HG02678 (cell line): ENCODE results near the gene SBF2.
"Not testable (repeated sequence)": the region's sequence is repeated elsewhere in the genome, so short reads cannot be mapped to it uniquely, and the experiment has no call there.

Experiments
- ATAC-seq: cut with Tn5 transposase; IDR thresholded peaks from one replicate; pipeline ENCODE4 v1.9.1; 2021; ENCODE audit warnings: mild to moderate bottlenecking, moderate library complexity; ENCODE audit not compliant: unreplicated experiment

SBF2 gene

DNA sequence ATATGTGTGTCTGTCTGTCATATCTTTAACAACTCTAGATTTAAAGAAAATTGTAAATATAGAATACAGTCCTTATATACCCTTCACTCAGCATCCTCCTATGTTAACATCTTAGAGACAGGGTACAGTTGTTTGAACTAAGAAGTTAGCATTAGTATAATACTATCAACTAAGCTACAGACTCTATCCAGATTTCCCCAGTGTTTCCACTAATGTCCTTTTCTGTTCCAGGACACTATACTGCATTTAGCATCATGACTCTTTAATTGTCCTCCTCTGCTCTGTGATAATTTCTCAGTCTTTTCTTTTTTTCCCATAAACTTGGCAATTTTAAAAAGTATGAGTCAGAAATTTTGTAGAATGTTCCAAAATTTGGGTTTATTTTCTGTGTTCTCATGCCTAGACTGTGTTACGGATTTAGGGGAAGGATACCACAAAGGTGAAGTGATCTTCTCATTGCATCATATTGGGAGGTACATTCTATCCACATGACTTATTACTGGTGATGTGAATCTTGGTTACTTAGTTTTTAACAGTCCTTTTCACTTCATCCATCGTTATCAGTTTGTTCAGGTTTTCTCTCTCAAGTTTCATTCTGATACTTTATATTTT lies 168.4 kb downstream of the SBF2 start:
- ATAC-seq, result no peak

GRCh38 chr11:10122326-10123197 lies 171.5 kb downstream of the SBF2 start:
- ATAC-seq, result no peak

DNA sequence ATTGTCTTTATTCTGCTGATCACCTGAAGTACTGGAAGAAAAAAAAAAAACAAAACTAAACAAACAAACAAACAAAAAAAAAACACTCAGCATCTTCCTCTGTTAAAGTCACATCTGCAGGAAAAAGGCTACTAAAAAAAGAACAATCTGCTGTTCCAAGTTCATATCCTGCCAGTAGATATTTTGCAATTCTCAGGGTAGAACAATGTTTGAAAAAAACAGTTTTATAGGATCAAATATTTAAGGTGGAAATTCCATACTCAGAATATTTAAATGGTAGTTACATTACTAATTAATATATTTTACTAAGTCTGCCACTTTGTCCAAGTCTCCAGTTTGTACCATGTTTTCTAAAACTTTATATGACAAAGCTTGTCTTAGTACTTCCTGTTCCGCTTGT lies 175.2 kb downstream of the SBF2 start:
- no peak for ATAC-seq

GRCh38 chr11:10117709-10118351 lies 176.2 kb downstream of the SBF2 start:
- no peak for ATAC-seq

DNA sequence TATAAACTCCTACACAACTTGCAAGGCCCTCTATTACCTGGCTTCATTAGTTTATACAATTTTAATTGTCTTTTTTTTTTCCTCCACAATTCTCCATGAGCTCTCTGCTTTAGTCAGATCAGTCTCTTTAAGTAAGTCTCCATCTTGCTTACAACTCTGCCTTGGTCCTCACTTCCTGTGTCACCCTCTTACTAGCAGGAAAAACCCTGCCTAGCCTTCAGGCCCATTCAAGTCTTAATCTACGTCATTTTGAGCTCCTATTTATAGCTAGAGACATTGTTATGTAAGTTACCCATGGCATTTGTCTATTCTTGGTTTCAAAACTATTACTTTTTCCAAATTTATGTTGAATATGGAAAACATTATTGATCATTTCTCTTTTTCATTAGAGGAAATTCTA lies 177.4 kb downstream of the SBF2 start:
- ATAC-seq, result no peak

DNA sequence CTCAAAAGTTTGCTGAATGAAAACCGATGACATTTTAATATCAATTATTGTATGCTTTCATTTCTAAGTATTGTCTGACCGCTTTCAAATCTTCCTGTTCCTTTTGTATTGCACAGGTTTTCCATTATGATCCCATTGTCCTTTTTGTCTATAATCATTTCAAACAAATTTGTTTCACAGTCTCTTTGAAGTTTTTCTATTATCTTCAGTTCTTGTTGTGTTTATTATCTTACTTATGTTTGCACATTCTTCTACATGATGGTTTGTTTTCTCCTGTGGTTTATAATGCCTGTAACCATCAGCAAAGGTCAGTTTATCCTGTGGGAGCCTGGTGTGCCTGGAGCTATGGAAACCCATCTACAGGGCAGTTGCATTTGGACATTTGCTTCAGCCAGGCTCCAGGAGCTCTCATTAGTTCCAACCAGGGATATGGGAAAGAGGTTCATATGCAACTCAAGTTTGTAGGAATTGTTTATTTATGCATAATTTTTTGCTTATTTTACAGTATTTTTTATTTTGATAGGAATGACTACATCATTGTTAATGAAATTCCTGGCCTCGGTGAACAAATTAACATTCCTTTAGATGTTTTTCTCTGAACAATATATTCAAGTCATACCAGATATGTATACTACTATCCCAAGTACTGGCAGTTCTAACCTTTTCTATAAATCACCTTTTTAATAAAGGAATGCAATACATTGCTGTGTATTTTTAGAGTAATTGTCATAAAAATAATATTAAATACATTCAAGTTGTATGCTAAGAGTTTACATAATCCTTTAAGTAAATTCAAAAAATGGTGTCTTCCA lies 179.2 kb downstream of the SBF2 start:
- ATAC-seq, result no peak

GRCh38 chr11:10113852-10114251 lies 180.2 kb downstream of the SBF2 start:
- ATAC-seq, result no peak

- ATAC-seq, result no peak
Measured at GRCh38 chr11:10109806-10110205, 184.2 kb downstream of the SBF2 start.

DNA sequence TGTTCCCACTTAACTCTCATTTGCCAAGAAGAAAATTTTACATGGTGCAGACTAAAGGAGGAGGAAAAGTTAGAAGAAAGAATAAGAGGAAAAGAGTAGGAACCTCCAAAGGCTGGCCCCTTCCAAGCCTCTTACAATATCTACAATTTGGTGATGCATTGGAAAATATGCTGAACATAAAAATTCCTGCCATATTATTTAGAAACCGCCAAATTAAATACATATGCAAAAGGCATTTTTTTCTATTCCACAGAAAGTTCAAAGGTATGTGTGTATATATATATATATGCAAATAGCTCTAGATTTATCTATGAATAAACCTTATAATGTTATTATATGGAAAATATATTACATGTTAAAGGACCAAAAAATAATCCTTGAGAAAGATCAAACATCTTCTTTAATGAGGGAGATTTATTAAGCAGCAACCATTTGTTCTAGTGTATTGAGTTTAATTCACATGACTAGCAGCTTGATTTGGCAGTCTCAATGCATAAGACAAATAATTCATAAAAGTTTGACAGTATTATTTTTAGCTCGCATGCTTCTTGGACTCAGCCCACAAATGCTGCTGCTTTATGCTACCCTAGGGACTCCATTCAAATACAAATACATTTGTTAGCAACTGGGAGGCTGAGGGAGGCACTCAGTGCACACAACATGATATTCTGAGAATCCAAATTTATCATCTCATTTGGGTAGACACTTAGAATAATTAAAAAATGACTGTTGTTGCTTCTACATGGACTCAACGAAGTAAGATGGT lies 184.9 kb downstream of the SBF2 start:
- no peak for ATAC-seq

GRCh38 chr11:10107497-10107896 lies 186.5 kb downstream of the SBF2 start:
- no peak for ATAC-seq

DNA sequence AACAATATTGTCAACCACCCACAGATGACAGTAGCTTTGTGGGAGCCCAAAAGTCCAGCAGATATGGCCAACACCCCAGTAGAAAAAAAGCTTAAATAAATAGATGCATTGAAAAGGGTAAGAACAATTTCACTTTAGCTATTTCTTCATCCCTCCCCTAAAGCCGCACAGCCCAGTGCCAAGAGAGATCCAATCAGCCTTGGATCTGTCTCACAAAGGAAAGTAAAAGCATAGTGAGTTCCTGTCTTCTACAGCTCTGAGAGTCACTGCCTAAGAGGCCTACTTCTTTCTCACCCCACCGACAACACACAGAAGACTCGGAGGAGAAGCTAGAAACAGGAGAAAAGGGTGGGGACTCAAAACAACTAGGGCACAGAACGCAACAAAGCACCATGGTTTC lies 196.4 kb downstream of the SBF2 start:
- no peak for ATAC-seq

- no peak for ATAC-seq
Measured at GRCh38 chr11:10096987-10097386, 197.0 kb downstream of the SBF2 start.

DNA sequence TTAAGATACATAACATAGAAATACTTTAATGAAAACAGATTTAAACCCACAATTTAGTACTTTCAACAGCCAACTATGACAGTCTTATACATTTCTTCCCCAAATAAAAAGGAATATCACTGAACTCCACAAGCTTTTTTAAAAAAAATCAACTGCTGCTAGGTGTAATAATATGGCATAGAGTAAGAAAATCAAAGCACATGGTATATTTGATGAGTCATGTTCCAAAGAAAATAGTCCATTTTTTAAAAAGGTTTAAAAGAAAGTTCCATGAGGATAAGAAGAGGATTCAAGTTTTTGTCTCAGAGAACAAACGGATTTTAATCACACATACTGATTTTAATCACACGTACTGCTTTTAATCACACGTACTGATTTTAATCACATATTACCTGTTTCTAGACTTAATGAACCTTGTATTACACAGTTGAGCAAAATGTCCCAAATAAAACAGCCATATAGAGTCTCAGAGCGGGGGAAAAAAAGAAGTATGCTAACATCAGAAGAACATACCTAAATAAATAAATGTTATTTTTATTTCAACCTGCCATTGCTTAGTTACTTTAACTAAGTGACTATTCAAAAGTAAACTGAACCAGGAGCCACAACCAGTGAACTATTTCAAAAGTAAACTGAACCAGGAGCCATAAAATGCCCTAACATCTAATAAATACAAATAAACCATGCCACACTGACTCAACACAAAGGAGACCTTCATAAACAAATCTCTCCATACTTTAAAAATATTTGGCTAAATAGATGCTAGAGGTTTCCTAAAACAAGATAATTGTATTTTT lies 198.4 kb downstream of the SBF2 start:
- ATAC-seq, result no peak

DNA sequence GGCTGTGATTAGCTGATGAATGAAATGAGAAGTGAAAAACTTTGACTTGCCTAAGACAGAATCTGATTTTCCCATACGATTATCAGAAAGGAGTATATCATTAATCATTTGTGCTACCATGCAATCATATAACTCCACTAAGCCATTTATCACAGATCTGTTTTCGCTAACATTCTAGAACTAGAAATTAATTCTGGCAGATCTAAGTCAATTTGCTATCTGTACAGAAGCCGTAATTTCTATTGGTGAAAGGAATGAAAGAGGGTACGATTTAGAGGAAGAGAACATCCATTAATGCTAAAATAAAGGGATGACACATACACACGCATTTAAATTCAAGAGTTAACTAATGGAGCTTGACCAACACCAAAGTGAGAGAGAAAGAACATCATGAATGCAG lies 201.6 kb downstream of the SBF2 start:
- ATAC-seq, result no peak

- ATAC-seq, result no peak
Measured at GRCh38 chr11:10091314-10092045, 202.5 kb downstream of the SBF2 start.

GRCh38 chr11:10087923-10088225 lies 206.1 kb downstream of the SBF2 start:
- not testable (repeated sequence) for ATAC-seq

DNA sequence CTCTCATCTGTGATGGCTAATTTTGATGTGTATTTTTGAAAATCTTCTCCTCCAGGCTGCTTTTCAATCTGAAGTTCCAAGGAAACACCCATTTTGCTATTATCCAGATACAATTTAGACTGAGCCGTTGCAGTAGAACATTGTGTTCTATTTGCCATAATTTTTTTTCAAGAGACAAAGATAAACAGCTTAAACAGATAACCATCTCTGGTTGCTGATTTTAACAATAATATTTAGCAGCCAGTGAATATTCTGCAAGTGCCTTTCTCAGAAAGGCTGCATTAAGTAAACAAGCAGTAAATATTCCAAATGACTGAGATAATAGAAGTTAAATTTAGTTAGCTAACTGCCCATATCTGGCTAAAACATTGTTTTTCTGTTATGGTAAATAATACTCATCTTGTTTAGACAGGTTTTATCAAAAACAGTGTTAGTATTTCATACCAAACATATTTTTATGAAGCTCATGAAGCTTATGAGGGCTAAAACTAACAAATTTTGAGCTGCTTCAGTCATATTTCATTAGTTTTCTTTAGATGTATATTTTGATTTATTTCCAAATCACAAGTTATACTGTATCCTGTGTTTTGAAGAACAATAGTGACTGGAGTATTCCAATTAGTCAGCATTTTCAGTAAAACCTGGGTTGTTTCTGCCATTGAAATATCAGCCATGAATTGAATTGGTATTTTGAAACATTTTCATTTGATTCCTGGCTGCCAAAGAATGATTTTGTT lies 206.7 kb downstream of the SBF2 start:
- ATAC-seq, result no peak

- ATAC-seq, result no peak
Measured at GRCh38 chr11:10080138-10080537, 213.9 kb downstream of the SBF2 start.
